GM23338 (cell line): ENCODE measurements around the gene CUEDC1.

Source experiments
- CTCF ChIP-seq, 2 experiments: fragments of 200-600 bp in 1 of 2; sonication (generic) in 1 of 2; conservative IDR thresholded peaks; 2 replicates each; pipeline versions ENCODE4 v1.5.1 to v1.6.1; 2016 to 2017; ENCODE audit warnings: antibody characterized with exemption in 2 of 2, low read depth in 2 of 2, mild to moderate bottlenecking in 2 of 2, moderate library complexity in 1 of 2
- TF ChIP-seq, protein P1 (sequence below): IDR thresholded peaks from one replicate; pipeline ENCODE4 v1.6.1; 2018; ENCODE audit warnings: antibody characterized with exemption; ENCODE audit not compliant: unreplicated experiment

DNA sequence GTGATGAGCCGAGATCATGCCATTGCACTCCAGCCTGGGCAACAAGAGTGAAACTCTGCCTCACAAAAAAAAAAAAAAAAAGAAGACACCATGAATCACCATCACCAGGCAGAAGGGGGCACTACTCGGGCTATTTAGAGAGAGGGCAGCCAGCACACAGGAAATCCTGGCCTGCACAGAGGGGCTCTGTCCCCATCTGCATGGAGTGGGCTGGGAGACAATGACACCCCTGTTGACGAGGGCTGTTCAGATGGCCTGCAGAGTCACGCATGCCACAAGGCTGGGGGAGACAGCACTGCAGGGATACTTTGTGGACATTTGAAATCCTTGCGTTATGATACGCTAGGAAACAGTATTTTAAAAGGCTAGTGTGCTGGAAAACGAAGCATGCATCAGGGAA lies 48.3 kb downstream of the CUEDC1 start:
- TF ChIP-seq CTCF (conservative IDR thresholded peaks at IDR 0.05; ENCODE audit: low read depth in 2 of 2), result peak; percentile 59 to 69
- TF ChIP-seq, protein P1, sequence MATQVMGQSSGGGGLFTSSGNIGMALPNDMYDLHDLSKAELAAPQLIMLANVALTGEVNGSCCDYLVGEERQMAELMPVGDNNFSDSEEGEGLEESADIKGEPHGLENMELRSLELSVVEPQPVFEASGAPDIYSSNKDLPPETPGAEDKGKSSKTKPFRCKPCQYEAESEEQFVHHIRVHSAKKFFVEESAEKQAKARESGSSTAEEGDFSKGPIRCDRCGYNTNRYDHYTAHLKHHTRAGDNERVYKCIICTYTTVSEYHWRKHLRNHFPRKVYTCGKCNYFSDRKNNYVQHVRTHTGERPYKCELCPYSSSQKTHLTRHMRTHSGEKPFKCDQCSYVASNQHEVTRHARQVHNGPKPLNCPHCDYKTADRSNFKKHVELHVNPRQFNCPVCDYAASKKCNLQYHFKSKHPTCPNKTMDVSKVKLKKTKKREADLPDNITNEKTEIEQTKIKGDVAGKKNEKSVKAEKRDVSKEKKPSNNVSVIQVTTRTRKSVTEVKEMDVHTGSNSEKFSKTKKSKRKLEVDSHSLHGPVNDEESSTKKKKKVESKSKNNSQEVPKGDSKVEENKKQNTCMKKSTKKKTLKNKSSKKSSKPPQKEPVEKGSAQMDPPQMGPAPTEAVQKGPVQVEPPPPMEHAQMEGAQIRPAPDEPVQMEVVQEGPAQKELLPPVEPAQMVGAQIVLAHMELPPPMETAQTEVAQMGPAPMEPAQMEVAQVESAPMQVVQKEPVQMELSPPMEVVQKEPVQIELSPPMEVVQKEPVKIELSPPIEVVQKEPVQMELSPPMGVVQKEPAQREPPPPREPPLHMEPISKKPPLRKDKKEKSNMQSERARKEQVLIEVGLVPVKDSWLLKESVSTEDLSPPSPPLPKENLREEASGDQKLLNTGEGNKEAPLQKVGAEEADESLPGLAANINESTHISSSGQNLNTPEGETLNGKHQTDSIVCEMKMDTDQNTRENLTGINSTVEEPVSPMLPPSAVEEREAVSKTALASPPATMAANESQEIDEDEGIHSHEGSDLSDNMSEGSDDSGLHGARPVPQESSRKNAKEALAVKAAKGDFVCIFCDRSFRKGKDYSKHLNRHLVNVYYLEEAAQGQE, result no peak
